Measurements from ENCODE around the gene SLC5A11. TPM values are rescaled to one million over a fixed set of nuclear protein-coding genes. Genes with fewer than 3 reads are reported as not detected.

The SLC5A11 gene
- total and polyA plus RNA-seq, 2 of the 13 experiments (the other 11 are each of a cell fraction or from before 2014, with no cell fraction given), result 1.2 to 3.3 TPM

DNA sequence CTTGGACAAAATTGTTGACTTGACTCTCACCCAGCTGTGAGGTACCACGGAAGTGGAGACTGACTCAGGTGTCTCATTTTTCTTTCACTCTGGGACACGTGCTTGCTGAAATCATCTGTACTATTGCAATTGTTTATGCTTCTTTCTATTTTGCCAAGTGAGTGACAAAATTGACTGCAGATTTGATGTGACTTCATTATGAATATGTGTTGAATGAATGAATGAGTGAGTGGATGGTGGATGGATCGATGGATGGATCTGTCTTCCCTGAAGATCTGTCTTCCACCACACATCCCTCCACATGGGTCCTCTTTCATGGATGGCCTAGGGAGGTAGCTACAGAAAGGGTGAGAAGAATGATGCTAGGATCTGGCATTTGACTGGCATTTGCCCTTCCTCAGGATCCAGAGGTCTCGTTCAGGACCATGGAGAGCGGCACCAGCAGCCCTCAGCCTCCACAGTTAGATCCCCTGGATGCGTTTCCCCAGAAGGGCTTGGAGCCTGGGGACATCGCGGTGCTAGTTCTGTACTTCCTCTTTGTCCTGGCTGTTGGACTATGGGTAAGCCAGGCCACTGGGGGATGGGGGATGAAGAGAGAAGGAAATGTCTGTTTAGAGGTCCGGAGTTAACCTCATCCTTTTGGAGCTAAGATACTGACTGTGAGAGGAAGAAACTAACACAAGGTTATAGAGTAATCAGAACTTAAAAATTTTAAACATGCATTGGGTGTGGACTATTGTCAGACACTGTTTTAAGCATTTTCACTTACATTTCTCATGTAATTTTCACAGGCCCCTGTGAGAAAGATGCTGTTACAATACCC is 12.7 kb downstream of the SLC5A11 start (continued):
- TF ChIP-seq ZNF180 (CRISPR knock-in tag; IDR thresholded peaks at IDR 0.05; ENCODE audit: borderline replicate concordance, low read depth), result no peak
- no peak for TF ChIP-seq MNT (IDR thresholded peaks at IDR 0.05)
- TF ChIP-seq, protein P1, sequence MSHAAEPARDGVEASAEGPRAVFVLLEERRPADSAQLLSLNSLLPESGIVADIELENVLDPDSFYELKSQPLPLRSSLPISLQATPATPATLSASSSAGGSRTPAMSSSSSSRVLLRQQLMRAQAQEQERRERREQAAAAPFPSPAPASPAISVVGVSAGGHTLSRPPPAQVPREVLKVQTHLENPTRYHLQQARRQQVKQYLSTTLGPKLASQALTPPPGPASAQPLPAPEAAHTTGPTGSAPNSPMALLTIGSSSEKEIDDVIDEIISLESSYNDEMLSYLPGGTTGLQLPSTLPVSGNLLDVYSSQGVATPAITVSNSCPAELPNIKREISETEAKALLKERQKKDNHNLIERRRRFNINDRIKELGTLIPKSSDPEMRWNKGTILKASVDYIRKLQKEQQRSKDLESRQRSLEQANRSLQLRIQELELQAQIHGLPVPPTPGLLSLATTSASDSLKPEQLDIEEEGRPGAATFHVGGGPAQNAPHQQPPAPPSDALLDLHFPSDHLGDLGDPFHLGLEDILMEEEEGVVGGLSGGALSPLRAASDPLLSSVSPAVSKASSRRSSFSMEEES (CRISPR knock-in tag; IDR thresholded peaks at IDR 0.05), result peak; percentile 93
- TF ChIP-seq ZBTB7A (CRISPR knock-in tag; IDR thresholded peaks at IDR 0.05), result peak; percentile 85
- 0 out of 2 replicates have a peak, but pooled peaks have one; percentile 33 for TF ChIP-seq CBFB (CRISPR knock-in tag; IDR thresholded peaks at IDR 0.05)
- peak; percentile 19; the same call in 1 of the 2 replicates for TF ChIP-seq FOXM1 (CRISPR knock-in tag; IDR thresholded peaks at IDR 0.05)
- TF ChIP-seq ZNF124 (CRISPR knock-in tag; IDR thresholded peaks at IDR 0.05), result peak; percentile 97
- 0 out of 2 replicates have a peak, but pooled peaks have one; percentile 70 for TF ChIP-seq ZNF276 (CRISPR knock-in tag; IDR thresholded peaks at IDR 0.05; ENCODE audit: low read depth)
- no peak for TF ChIP-seq ZFAT (CRISPR knock-in tag; conservative IDR thresholded peaks at IDR 0.05)
- TF ChIP-seq ZNF644 (CRISPR knock-in tag; IDR thresholded peaks at IDR 0.05; ENCODE audit: low read depth), result peak; percentile 79
- peak; percentile 32; the same call in 1 of the 2 replicates for TF ChIP-seq YEATS4 (CRISPR knock-in tag; IDR thresholded peaks at IDR 0.05; ENCODE audit: borderline replicate concordance)
- peak; percentile 42; the same call in 1 of the 2 replicates for TF ChIP-seq SP5 (CRISPR knock-in tag; IDR thresholded peaks at IDR 0.05; ENCODE audit: borderline replicate concordance, low read depth)
- peak; percentile 77; the same call in 1 of the 2 replicates for TF ChIP-seq GLI4 (CRISPR knock-in tag; IDR thresholded peaks at IDR 0.05; ENCODE audit: borderline replicate concordance)
- no peak for TF ChIP-seq MEIS1 (CRISPR knock-in tag; IDR thresholded peaks at IDR 0.05; ENCODE audit: borderline replicate concordance)
- TF ChIP-seq TEAD3 (CRISPR knock-in tag; optimal IDR thresholded peaks at IDR 0.05; ENCODE audit: borderline replicate concordance), result peak; percentile 88
- TF ChIP-seq AHDC1 (CRISPR knock-in tag; IDR thresholded peaks at IDR 0.05; ENCODE audit: borderline replicate concordance), result 0 out of 2 replicates have a peak, but pooled peaks have one; percentile 41
- peak; percentile 94 for TF ChIP-seq ARHGAP35 (CRISPR knock-in tag; IDR thresholded peaks at IDR 0.05; ENCODE audit: borderline replicate concordance)
- TF ChIP-seq EHMT2 (IDR thresholded peaks at IDR 0.05; ENCODE audit: borderline replicate concordance, low read depth, low read length), result peak; percentile 95

Measured in HepG2 (cell line).